GM12873 (cell line): ENCODE results near the gene MYO1B.

Experiments
- TF ChIP-seq, protein P1 (sequence below): IDR thresholded peaks from 2 replicates; pipeline ENCODE4 v1.5.1; 2012; ENCODE audit warnings: low read depth, mild to moderate bottlenecking, moderate library complexity, low read length, control low read depth; ENCODE audit not compliant: insufficient read depth; ENCODE audit errors: missing control alignments

The MYO1B gene

DNA sequence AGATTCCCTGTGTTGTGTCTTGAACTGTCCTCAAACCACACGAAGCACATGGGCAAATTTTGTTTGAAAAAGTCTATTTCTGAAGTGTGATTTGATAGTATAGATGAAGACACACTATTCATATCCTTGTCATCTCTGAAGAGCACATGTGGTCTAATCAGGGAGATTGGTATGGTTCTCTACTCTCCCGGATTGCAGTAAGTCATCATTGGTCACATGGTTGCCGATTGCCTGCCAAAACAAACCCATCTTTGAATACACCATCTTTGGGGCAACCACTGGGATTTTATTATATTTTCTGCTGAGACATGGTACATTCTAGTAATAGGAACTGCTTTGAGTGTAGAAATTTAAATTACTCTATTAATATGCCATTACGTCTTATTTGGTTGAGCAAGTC, 186.9 kb downstream of the MYO1B start:
- TF ChIP-seq, protein P1, sequence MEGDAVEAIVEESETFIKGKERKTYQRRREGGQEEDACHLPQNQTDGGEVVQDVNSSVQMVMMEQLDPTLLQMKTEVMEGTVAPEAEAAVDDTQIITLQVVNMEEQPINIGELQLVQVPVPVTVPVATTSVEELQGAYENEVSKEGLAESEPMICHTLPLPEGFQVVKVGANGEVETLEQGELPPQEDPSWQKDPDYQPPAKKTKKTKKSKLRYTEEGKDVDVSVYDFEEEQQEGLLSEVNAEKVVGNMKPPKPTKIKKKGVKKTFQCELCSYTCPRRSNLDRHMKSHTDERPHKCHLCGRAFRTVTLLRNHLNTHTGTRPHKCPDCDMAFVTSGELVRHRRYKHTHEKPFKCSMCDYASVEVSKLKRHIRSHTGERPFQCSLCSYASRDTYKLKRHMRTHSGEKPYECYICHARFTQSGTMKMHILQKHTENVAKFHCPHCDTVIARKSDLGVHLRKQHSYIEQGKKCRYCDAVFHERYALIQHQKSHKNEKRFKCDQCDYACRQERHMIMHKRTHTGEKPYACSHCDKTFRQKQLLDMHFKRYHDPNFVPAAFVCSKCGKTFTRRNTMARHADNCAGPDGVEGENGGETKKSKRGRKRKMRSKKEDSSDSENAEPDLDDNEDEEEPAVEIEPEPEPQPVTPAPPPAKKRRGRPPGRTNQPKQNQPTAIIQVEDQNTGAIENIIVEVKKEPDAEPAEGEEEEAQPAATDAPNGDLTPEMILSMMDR: no peak

DNA sequence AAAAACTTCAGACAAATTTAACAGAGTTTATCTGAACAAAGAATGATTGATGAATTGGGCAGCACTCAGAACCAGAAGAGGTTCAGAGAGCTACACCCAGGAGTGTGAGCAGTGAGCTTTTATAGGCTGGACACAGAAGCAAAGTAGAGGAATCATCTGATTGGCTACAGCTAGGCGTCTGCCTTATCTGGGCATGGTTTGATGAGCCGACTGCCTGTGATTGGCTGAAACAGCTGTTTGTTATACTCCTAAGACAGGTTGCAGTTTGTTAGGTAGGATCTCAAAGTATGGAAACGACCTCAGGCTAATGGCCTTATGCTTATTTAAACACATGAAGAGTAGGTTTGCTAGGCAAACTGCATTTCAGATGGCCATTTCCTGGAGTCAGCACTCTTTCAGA, 188.9 kb downstream of the MYO1B start:
- TF ChIP-seq, protein P1: no peak

DNA sequence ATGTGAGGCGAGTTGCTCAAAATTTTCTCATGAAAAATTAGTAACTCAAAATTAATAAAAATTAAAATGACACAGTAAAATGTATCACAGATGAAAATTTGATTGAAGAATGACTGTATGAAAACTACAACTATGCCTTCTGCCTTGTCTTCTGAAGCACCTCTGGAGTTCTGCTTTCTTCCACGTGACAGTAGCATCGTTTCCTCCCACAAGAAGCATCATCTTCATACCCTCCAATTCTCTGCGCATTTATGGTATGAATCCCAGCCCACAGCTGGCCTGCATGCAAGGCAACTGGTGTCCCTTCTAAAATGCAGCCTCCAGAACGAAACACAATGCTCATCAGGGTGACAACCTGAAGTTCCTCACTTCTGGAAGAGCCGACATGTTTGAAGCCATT, 189.9 kb downstream of the MYO1B start:
- TF ChIP-seq, protein P1: no peak

- TF ChIP-seq, protein P1: no peak
These were observed 191.3 kb downstream of the MYO1B start for GRCh38 chr2:191436368-191437055.

GRCh38 chr2:191439481-191439880, 194.3 kb downstream of the MYO1B start:
- TF ChIP-seq, protein P1: no peak

GRCh38 chr2:191441496-191442214, 196.5 kb downstream of the MYO1B start:
- TF ChIP-seq, protein P1: no peak

DNA sequence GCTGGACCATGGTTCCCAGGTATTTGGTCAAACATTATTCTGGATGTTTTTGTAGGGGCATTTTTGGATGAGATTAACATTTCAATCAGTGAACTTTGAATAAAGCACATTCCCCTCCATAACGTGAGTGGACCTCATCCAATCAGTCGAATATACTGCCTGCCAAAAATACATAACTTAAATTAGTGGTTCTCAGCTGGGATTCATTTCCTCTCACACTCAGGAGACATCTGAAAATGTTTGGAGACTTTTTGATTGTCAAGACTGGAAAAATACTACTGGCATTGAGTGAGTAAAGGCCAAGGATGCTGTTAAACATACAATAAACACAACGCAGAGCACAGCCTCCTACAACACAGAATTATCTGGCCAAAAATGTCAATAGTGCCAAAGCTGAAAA, 198.2 kb downstream of the MYO1B start:
- TF ChIP-seq, protein P1: no peak
